ENCODE data around the gene HOXD8. TPM values are rescaled to one million over a fixed set of nuclear protein-coding genes. Genes with fewer than 3 reads are reported as not detected.

Gene HOXD8
- total and polyA plus RNA-seq, 5 experiments from 2014 or later = not detected

DNA sequence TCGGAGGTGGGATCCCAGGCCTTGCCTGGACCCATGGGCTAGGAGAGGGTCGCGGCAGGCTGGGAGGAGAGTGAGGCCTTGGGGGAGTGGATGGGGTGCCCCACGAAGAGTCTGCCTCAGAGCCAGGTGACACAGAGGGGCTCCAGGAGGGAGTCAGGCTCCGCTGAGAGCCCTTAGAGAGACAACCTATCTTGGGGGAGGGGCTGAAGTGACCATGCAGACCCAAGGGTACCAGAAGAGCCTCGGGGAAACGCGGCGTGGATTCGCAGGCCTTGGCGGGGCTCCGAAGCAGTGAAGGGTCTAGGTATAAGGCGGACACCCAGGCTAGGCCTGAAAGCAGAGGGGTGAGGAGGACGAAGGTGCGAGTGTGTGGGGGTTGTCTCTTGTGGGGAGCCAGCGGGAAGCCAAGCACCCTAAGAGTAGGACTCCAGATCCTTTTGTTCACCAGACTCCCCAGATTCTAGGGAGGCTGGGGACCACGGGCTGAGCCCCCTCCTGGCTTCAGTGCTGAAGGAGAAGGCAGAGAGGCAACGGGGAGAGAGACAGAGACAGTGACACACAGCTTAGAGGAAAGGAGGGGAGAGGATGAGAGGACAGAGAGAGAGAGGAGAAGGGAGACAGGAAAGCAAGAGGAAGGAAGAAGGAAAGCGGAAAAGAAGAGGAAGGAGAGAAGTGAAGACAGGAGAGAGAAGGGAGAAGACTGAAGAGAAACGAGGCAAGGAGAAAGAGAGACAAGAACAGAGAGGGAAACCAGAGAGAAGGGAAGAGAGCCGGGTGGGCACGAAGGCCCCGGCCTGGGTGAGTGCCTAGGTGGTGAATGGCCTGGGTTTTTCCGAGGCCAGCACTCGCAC lies 23.6 kb upstream of the HOXD8 start:
- peaks cover 21 to 41% (median 29%) of the 10 kb centered on the region in 4 donors for H3K4me1 Mint-ChIP-seq
- peak in 1 of 10 donors; percentile 36 for DNase-seq
- H3K27ac Mint-ChIP-seq = peak overlapping the region in 4 of 10 donors; percentile 41 to 92 (median 67)
- peaks cover 2 to 29% (median 18%) of the 10 kb centered on the region in 3 donors for H3K36me3 Mint-ChIP-seq
- peak overlapping the region; percentile 54 to 88 (median 82) for H3K4me3 Mint-ChIP-seq
- POLR2A ChIA-PET = no interaction called here
- peaks cover 60 to 86% (median 76%) of the 10 kb centered on the region in 5 donors for H3K27me3 Mint-ChIP-seq
- peaks cover 0 to 25% (median 5%) of the 10 kb centered on the region in 9 donors for H3K9me3 Mint-ChIP-seq
- ATAC-seq = peak in 1 of 2 donors; percentile 13

DNA sequence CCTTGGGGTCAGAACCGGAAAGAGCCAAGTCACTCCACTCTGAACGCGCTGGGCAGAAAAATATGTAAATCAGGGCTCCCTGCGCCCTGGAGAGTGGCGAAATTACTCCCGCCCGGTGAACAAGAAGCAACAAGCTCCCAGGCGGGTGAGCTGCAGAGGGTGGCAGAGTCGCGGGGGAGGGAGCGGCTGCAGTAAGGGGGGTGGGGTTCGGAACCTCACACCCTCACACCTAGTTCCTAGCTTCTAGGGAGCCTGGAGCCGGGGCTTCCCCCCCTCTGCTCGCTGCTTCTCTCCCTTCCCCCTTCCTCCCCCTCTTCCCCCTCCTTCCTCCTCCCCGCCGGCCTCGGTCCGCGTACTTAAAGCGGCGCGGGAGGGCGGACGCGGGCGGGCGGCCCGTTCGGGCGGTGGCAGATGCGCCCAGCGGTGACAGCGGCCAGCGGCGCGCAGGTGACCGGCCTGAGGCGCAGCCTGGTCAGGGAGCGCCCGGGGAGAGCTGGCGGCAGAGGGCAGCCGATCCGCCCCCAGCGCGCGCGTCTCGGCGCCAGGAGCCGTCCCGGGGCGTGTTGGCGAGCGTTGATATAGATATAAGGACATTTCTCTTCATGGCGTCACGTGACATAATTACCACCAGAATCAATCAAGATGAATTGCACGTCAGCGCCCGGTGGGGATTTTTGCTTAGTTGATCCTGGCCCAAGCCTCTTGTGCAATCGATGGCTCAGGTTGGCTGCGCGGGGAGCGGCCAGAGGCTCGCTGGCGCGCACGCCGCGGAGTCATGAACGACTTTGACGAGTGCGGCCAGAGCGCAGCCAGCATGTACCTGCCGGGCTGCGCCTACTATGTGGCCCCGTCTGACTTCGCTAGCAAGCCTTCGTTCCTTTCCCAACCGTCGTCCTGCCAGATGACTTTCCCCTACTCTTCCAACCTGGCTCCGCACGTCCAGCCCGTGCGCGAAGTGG lies 22.6 kb upstream of the HOXD8 start, which contains the start of gene HOXD11:
Gene HOXD11, plus strand, starts transcription at position 700 of the 959 bp plus-strand sequence. Its CDS starts 76 bp downstream, at position 776.
- DNase-seq (no peak), ATAC-seq (peak; percentile 22 to 46)
- H3K27me3 Mint-ChIP-seq = peaks cover 57 to 86% (median 77%) of the 10 kb centered on the region in 5 donors
- POLR2A ChIA-PET = no interaction called here
- peak within 1 kb of the TSS in 4 of 10 donors; percentile 41 to 92 (median 67) for H3K27ac Mint-ChIP-seq
- H3K9me3 Mint-ChIP-seq = peaks cover 0 to 31% (median 5%) of the 10 kb centered on the region in 9 donors
- H3K4me1 Mint-ChIP-seq = peaks cover 23 to 45% (median 29%) of the 10 kb centered on the region in 4 donors
- peak within 1 kb of the TSS; percentile 40 to 88 (median 82) for H3K4me3 Mint-ChIP-seq
- peaks cover 2 to 29% (median 19%) of the 10 kb centered on the region in 3 donors for H3K36me3 Mint-ChIP-seq

DNA sequence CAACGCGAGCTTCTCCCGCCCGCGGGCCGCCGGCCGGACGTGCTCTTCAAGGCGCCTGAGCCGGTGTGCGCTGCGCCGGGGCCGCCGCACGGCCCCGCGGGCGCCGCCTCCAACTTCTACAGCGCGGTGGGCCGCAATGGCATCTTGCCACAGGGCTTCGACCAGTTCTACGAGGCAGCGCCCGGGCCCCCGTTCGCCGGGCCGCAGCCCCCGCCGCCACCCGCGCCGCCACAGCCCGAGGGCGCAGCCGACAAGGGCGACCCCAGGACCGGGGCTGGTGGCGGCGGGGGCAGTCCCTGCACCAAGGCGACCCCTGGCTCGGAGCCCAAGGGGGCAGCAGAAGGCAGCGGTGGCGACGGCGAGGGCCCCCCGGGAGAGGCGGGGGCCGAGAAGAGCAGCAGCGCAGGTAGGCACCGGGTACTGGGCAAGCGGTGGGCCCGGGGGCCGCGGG lies 21.7 kb upstream of the HOXD8 start:
- Mint-ChIP-seq H3K27ac (no peak overlapping the region), H3K27me3 (peaks cover 49 to 86% (median 75%) of the 10 kb centered on the region in 5 donors), H3K36me3 (peaks cover 0 to 28% (median 19%) of the 10 kb centered on the region in 3 donors), H3K4me1 (peaks cover 23 to 45% (median 29%) of the 10 kb centered on the region in 4 donors), H3K4me3 (no peak overlapping the region), H3K9me3 (peaks cover 0 to 29% (median 5%) of the 10 kb centered on the region in 9 donors)
- DNase-seq (no peak), ATAC-seq (no peak)
- POLR2A ChIA-PET = no interaction called here

DNA sequence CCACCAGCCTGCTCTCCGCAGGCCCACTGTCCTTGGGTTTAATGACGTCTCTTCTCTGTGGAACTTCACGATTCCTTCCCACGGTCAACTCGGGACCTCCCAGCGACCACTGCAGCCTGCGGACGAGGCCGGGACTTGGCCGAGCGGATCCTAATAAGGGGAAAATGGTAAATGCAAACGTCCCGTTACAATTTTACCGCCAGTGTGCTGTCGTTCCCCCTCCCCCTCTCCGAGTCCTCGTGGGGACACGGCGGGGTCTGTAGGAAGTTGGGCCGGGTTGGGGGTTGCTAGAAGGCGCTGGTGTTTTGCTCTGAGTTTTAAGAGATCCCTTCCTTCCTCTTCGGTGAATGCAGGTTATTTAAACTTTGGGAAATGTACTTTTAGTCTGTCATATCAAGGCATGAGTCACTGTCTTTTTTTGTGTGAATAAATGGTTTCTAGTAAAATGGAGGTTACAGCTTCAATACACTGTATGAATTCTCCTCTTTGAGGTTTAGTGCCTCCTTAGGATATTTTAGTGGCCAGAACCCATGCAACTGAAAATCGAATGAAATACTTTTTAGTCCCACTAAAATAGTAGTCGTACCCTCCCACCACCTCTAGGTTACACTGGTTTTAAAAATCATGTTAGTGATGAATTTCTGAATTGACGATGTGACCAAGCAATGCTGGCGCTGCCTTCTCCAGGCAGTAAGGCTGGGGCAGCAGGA lies 20.2 kb upstream of the HOXD8 start:
- ATAC-seq (no peak), DNase-seq (no peak)
- POLR2A ChIA-PET = no interaction called here
- Mint-ChIP-seq H3K9me3 (peaks cover 0 to 43% (median 8%) of the 10 kb centered on the region in 9 donors), H3K27ac (peak overlapping the region in 3 of 10 donors; percentile 1 to 83 (median 49)), H3K4me1 (peaks cover 21 to 40% (median 26%) of the 10 kb centered on the region in 4 donors), H3K4me3 (peak overlapping the region; percentile 1 to 75 (median 40)), H3K36me3 (peaks cover 0 to 34% (median 17%) of the 10 kb centered on the region in 3 donors), H3K27me3 (peaks cover 51 to 86% (median 76%) of the 10 kb centered on the region in 5 donors)

DNA sequence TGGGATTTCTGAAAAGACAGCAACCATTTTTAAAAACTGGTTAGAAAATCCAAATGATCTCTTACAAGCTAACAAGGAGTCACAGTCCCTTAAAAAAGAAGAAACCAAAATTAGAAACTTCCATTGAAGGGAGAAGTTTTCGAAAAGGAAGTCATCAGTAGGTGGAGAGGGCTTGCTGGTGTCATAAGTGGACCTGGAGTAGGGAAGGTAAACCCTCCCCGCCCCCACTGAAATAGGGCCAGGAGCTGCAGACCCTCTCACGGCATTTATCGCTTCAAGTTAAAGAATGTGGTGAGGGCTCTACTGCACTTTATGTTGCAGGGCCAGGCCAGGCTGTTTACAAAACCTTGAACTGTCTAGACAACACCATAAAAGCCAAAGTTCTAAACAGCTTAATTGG lies 19.6 kb upstream of the HOXD8 start:
- ATAC-seq = no peak
- peaks cover 0 to 46% (median 8%) of the 10 kb centered on the region in 9 donors for H3K9me3 Mint-ChIP-seq
- H3K27me3 Mint-ChIP-seq = peaks cover 48 to 85% (median 74%) of the 10 kb centered on the region in 5 donors
- peak overlapping the region in 2 of 10 donors; percentile 12 to 58 for H3K4me3 Mint-ChIP-seq
- H3K4me1 Mint-ChIP-seq = peaks cover 17 to 34% (median 22%) of the 10 kb centered on the region in 4 donors
- POLR2A ChIA-PET = no interaction called here
- no peak for DNase-seq
- H3K36me3 Mint-ChIP-seq = peaks cover 0 to 36% (median 14%) of the 10 kb centered on the region in 3 donors
- H3K27ac Mint-ChIP-seq = no peak overlapping the region

DNA sequence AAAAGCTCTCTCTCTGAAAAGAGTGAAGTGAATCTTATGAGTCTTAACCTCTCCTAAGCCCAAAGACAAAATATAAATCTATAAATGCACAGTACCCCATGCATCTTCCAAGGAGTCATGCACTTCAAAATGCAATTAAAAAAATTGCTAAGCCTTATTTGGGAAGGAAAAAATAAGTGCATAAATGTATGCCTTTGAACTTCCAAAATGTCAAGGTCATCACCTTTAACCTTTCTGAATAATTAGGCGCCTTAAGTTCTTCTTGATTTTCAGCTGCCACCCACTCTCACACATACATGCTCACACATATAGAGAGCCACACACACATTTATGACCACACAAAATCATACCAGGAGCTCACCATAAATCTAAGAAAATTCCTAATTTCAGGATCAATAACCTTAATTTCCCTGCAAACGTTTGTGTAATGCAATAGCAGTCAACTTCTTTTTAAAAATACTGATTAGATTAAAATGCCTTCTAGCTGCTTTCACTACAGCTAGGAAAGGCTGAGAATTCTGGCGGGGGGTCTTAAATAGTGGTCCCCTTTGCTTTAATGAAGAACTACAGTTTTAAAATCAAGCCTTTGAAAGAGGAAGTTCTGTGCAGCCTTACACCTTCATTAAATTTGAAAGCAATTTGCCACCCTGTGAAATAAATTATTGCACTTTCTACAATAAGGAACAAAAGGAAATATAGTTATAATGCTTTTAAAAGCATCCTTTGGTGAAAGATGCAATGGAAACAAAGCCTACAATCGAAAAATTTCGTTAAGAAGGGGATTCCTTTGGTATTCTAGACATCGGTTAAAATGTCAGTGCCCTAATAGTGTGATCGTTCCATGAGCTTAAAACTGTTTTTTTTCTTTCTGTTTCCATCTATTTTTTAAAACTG lies 18.8 kb upstream of the HOXD8 start:
- POLR2A ChIA-PET = no interaction called here
- Mint-ChIP-seq H3K27me3 (peaks cover 47 to 84% (median 71%) of the 10 kb centered on the region in 5 donors), H3K4me3 (peak overlapping the region in 2 of 10 donors; percentile 11 to 36), H3K36me3 (peaks cover 0 to 41% (median 11%) of the 10 kb centered on the region in 3 donors), H3K4me1 (peaks cover 13 to 26% (median 17%) of the 10 kb centered on the region in 4 donors), H3K27ac (peak overlapping the region in 2 of 10 donors; percentile 63 to 85), H3K9me3 (peaks cover 0 to 51% (median 8%) of the 10 kb centered on the region in 9 donors)
- ATAC-seq (no peak), DNase-seq (no peak)

DNA sequence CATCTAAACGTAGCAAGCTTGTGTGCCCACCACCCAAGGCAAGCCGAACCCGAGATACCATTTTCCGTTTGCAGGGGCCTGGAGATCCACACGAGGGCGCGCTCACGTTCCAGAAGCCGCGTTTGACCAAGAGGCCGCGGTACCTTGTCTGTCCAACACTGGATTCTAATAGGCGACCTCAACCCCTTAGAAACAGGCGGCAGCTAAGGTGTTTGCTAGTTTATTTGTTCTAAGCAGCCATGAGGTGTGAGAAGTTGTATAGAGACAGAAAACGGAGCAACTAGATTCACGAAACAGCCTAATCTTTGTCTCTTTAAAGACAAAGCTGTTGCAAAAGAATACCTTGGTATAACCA lies 18.2 kb upstream of the HOXD8 start:
- peak overlapping the region in 2 of 10 donors; percentile 80 to 85 for H3K27ac Mint-ChIP-seq
- H3K27me3 Mint-ChIP-seq = peaks cover 43 to 84% (median 69%) of the 10 kb centered on the region in 5 donors
- H3K36me3 Mint-ChIP-seq = peaks cover 0 to 38% (median 6%) of the 10 kb centered on the region in 3 donors
- peaks cover 8 to 20% (median 12%) of the 10 kb centered on the region in 4 donors for H3K4me1 Mint-ChIP-seq
- H3K9me3 Mint-ChIP-seq = peaks cover 0 to 54% (median 8%) of the 10 kb centered on the region in 9 donors
- ATAC-seq = no peak
- POLR2A ChIA-PET = no interaction called here
- no peak for DNase-seq
- H3K4me3 Mint-ChIP-seq = peak overlapping the region in 2 of 10 donors; percentile 11 to 36

DNA sequence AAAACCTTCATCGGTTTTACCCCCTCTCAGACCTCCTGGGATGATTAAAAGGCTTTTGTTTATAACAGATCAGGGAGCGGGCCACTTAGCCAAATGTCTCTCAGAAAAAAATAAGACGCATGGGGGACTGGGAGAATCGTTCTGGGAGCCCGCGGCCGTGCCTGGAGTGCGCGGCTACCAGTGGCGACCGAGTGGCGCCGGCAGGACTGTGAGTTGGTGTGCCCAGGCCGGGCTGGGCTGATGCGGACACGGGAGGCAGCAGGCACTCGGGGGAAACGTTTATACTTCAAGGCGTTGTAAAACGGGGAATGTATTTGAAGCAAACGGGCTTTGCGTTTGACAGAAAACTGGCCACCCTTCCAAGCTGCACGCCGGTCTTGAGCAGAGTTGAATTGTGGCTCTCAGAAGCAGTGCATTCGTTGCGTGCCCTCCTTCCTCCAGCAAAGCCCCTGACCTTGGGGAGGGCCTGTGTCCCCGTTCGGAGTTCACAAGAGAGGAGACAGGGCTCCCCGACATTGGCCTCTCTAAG lies 17.6 kb upstream of the HOXD8 start:
- Mint-ChIP-seq H3K27ac (peak overlapping the region in 3 of 10 donors; percentile 8 to 85 (median 80)), H3K36me3 (peaks cover 2 to 40% (median 6%) of the 10 kb centered on the region in 3 donors), H3K4me3 (peak overlapping the region in 3 of 10 donors; percentile 33 to 45 (median 34)), H3K4me1 (peaks cover 7 to 17% (median 10%) of the 10 kb centered on the region in 4 donors), H3K27me3 (peaks cover 44 to 85% (median 73%) of the 10 kb centered on the region in 5 donors), H3K9me3 (peaks cover 0 to 60% (median 13%) of the 10 kb centered on the region in 9 donors)
- POLR2A ChIA-PET = interaction anchor here (0.7 kb wide), 1 partner anchor 771 kb away, joined by 4 read pairs; no protein-coding TSS in a partner anchor
- no peak for DNase-seq
- no peak for ATAC-seq

DNA sequence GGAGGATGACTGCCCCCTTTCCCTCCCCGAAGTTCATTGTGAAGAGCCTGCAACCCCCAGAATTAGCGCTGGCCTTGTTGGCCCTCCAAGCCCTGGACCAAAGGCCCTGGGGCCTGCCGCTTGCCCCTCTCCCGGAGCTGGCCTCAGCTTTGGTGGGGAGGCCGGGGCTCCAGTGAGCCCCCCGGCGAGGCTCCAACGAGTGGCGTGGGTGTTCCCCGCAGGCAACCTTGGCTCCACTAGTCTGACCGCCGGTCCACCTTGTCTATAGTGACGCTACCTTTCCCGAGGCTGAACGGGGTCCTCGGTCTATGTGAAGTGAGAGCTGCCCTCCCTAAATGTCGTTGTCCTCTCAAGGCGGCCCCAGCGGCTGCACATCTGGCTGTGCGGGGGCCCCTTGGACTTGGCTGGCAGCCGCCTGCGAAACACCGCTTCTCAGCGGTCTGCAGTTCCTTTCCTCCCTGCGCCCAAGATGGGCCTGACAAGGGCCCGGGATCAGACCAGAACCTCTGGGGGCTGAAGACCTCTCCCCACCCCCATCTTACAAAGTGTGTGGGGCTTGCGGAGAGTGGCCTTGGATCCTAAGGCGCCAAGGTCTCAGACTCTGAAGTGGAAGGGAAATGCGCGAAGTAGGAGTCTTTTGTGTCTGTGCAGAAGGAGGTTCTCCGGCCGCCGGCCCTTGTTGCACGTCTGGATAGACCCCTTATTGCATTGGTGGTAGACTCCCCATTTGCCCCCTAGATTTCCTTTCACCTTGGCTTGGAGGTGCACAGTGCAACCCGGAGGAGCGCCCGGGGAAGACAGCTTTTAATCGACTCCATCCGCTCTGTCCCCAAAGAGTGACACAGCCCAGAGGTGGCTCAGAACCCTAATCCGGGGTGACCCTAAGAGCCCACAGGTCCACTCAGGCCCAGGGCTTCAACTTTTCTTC lies 16.9 kb upstream of the HOXD8 start:
- Mint-ChIP-seq H3K4me3 (peak overlapping the region in 5 of 10 donors; percentile 34 to 58 (median 45)), H3K9me3 (peaks cover 0 to 64% (median 14%) of the 10 kb centered on the region in 9 donors), H3K4me1 (peaks cover 5 to 17% (median 7%) of the 10 kb centered on the region in 4 donors), H3K27me3 (peaks cover 48 to 92% (median 75%) of the 10 kb centered on the region in 5 donors), H3K27ac (peak overlapping the region in 2 of 10 donors; percentile 85 to 91), H3K36me3 (peaks cover 6 to 42% (median 6%) of the 10 kb centered on the region in 3 donors)
- POLR2A ChIA-PET = interaction anchor here (0.7 to 1.6 kb wide), 2 partner anchors 30 to 770 kb away, joined by 4 read pairs; no protein-coding TSS in a partner anchor
- no peak for DNase-seq
- no peak for ATAC-seq
